Breast epithelium (tissue), 4 donors: ENCODE data around the gene SERPINA5. TPM values are rescaled to one million over a fixed set of nuclear protein-coding genes. Genes with fewer than 3 reads are reported as not detected.

Experiments used
- DNase-seq, 2 donors: peaks; one replicate each; pipeline ENCODE4 v3.0.0-alpha.2; 2019; ENCODE audit warnings: low spot score in 2 of 2
- H3K27ac ChIP-seq, 2 donors: fragments of 200-600 bp; sonication (generic) in 1 of 2; one replicate each; pipeline ENCODE4 v1.5.1; 2016 to 2019; ENCODE audit warnings: mild to moderate bottlenecking in 1 of 2
- H3K27me3 ChIP-seq, 2 donors: fragments of 200-600 bp; sonication (generic) in 1 of 2; one replicate each; pipeline versions ENCODE4 v1.5.1 to v1.6.0; 2017 to 2019; ENCODE audit warnings: control low read depth in 1 of 2, mild to moderate bottlenecking in 1 of 2
- H3K36me3 ChIP-seq: fragments of 200-600 bp; one replicate; pipeline ENCODE4 v1.5.1; 2019
- H3K4me1 ChIP-seq, 2 donors: fragments of 200-600 bp; sonication (generic); one replicate each; pipeline ENCODE4 v1.5.1; 2016 to 2019; ENCODE audit warnings: control low read depth in 1 of 2
- H3K4me3 ChIP-seq, 3 donors: fragments of 200-600 bp; sonication (generic); 1 replicate in 2 of 3; 2 replicates in 1 of 3; pipeline ENCODE4 v1.5.1; 2016 to 2019; ENCODE audit warnings: mild to moderate bottlenecking in 3 of 3, moderate library complexity in 2 of 3
- H3K9me3 ChIP-seq, 2 donors: fragments of 200-600 bp; sonication (generic) in 1 of 2; one replicate each; pipeline ENCODE4 v1.5.1; 2016 to 2019; ENCODE audit warnings: control low read depth in 1 of 2
- CTCF ChIP-seq, 3 donors: fragments of 450-650 bp; IDR thresholded peaks; one replicate each; pipeline ENCODE4 v1.5.1; 2016 to 2017; ENCODE audit warnings: antibody characterized with exemption in 3 of 3, mild to moderate bottlenecking in 3 of 3, moderate library complexity in 3 of 3
- POLR2A ChIP-seq: fragments of 450-650 bp; IDR thresholded peaks from one replicate; pipeline ENCODE4 v1.6.1; 2016; ENCODE audit warnings: antibody characterized with exemption, mild to moderate bottlenecking, moderate library complexity
- POLR2AphosphoS5 ChIP-seq, 3 donors: sonication (generic); formaldehyde crosslinking; IDR thresholded peaks; one replicate each; pipeline ENCODE4 v1.6.1; 2017; ENCODE audit warnings: antibody characterized with exemption in 3 of 3
- intact Hi-C: fragments of 100-400 bp; cut with DNase I; formaldehyde crosslinking; loops from one replicate; pipeline ENCODE4 v1.15.1; 2023; ENCODE audit warnings: low total_unique reads
- total RNA-seq, 3 donors: library from RNA; depleted of rRNA; stranded (reverse); fragments of >200 nt; gene quantifications; one replicate each; pipeline ENCODE4 v1.1.0, GENCODE V29; 2016

SERPINA5 gene
- total RNA-seq, 3 donors from 2014 or later: 4.3 to 32.9 (median 20.6) TPM

- intact Hi-C loops: no loop called here
These were observed 39.4 kb downstream of the SERPINA5 start for GRCh38 chr14:94620597-94620996.

GRCh38 chr14:94621358-94622134, 40.3 kb downstream of the SERPINA5 start:
- no peaks in the 10 kb centered on the region for H3K27me3 ChIP-seq
- intact Hi-C loops: no loop called here
- H3K27ac ChIP-seq: no peak overlapping the region
- TF ChIP-seq CTCF (IDR thresholded peaks at IDR 0.05): no peak
- H3K4me3 ChIP-seq: no peak overlapping the region
- peaks cover 20 to 21% of the 10 kb centered on the region in 2 donors for H3K9me3 ChIP-seq
- no peaks in the 10 kb centered on the region for H3K36me3 ChIP-seq
- H3K4me1 ChIP-seq: no peaks in the 10 kb centered on the region
- no peak for DNase-seq

More at GRCh38 chr14:94620597-94620996, 39.4 kb downstream of the SERPINA5 start:
- Histone ChIP-seq H3K9me3 (peaks cover 24 to 26% of the 10 kb centered on the region in 2 donors), H3K4me1 (no peaks in the 10 kb centered on the region), H3K36me3 (no peaks in the 10 kb centered on the region), H3K4me3 (no peak overlapping the region), H3K27me3 (no peaks in the 10 kb centered on the region), H3K27ac (no peak overlapping the region)
- no peak for DNase-seq
- TF ChIP-seq CTCF (IDR thresholded peaks at IDR 0.05) (no peak), POLR2A (no peak), POLR2AphosphoS5 (IDR thresholded peaks at IDR 0.05) (no peak)

GRCh38 chr14:94622653-94623421, 41.6 kb downstream of the SERPINA5 start:
- Histone ChIP-seq H3K27ac (no peak overlapping the region), H3K9me3 (peaks cover 7 to 11% of the 10 kb centered on the region in 2 donors), H3K27me3 (no peaks in the 10 kb centered on the region), H3K36me3 (no peaks in the 10 kb centered on the region), H3K4me1 (no peaks in the 10 kb centered on the region), H3K4me3 (no peak overlapping the region)
- intact Hi-C loops: no loop called here
- TF ChIP-seq POLR2AphosphoS5 (IDR thresholded peaks at IDR 0.05) (no peak), CTCF (IDR thresholded peaks at IDR 0.05) (no peak), POLR2A (no peak)
- no peak for DNase-seq

- H3K36me3 ChIP-seq: no peaks in the 10 kb centered on the region
- no peak overlapping the region for H3K27ac ChIP-seq
- no peaks in the 10 kb centered on the region for H3K27me3 ChIP-seq
- DNase-seq: no peak
- TF ChIP-seq POLR2AphosphoS5 (IDR thresholded peaks at IDR 0.05) (no peak), POLR2A (no peak), CTCF (IDR thresholded peaks at IDR 0.05) (no peak)
- H3K4me1 ChIP-seq: no peaks in the 10 kb centered on the region
- peaks cover 1 to 5% of the 10 kb centered on the region in 2 donors for H3K9me3 ChIP-seq
- no peak overlapping the region for H3K4me3 ChIP-seq
- intact Hi-C loops: no loop called here
These were observed 42.2 kb downstream of the SERPINA5 start for GRCh38 chr14:94623422-94623809.
